Suprapubic skin (tissue), 4 donors: ENCODE measurements around the gene TBC1D32. TPM values are rescaled to one million over a fixed set of nuclear protein-coding genes. Genes with fewer than 3 reads are reported as not detected.

Source experiments
- DNase-seq, 2 donors: peaks; one replicate each; pipeline ENCODE4 v3.0.0-alpha.2; 2019; ENCODE audit warnings: low spot score in 2 of 2
- H3K27ac ChIP-seq: fragments of 200-600 bp; sonication (generic); one replicate; pipeline ENCODE4 v1.5.1; 2019
- H3K27me3 ChIP-seq: fragments of 200-600 bp; sonication (generic); one replicate; pipeline ENCODE4 v1.5.1; 2019
- H3K36me3 ChIP-seq: fragments of 200-600 bp; sonication (generic); one replicate; pipeline ENCODE4 v1.5.1; 2019
- H3K4me1 ChIP-seq: fragments of 200-600 bp; sonication (generic); one replicate; pipeline ENCODE4 v1.5.1; 2019
- H3K4me3 ChIP-seq: fragments of 200-600 bp; sonication (generic); one replicate; pipeline ENCODE4 v1.5.1; 2019; ENCODE audit warnings: mild to moderate bottlenecking
- H3K9me3 ChIP-seq: fragments of 200-600 bp; sonication (generic); one replicate; pipeline ENCODE4 v1.5.1; 2019
- EP300 ChIP-seq: sonication (generic); formaldehyde crosslinking; IDR thresholded peaks from one replicate; pipeline ENCODE4 v1.6.1; 2017; ENCODE audit warnings: antibody characterized with exemption
- POLR2A ChIP-seq, 2 donors: fragments of 450-650 bp; IDR thresholded peaks; one replicate each; pipeline ENCODE4 v1.6.1; 2017; ENCODE audit warnings: antibody characterized with exemption in 2 of 2, mild to moderate bottlenecking in 2 of 2, moderate library complexity in 2 of 2
- POLR2AphosphoS5 ChIP-seq, 3 donors: sonication (generic); formaldehyde crosslinking; IDR thresholded peaks; one replicate each; pipeline ENCODE4 v1.6.1; 2017; ENCODE audit warnings: antibody characterized with exemption in 3 of 3
- WGBS: methylation state at CpG from one replicate; pipeline ENCODE4 v1.1.5; 2018; 5-methylcytosine and 5-hydroxymethylcytosine counted together
- total RNA-seq, 4 donors: library from RNA; depleted of rRNA; stranded (reverse); fragments of >200 nt; gene quantifications; one replicate each; pipeline ENCODE4 v1.1.0, GENCODE V29; 2016
- TF ChIP-seq, protein P1 (sequence below), 2 donors: fragments of 200-600 bp in 1 of 2; fragments of 450-650 bp in 1 of 2; sonication (generic) in 1 of 2; IDR thresholded peaks; one replicate each; pipeline ENCODE4 v1.5.1; 2016 to 2019; ENCODE audit warnings: antibody characterized with exemption in 2 of 2, mild to moderate bottlenecking in 1 of 2, moderate library complexity in 1 of 2

The TBC1D32 gene
- total RNA-seq, 4 donors from 2014 or later = 9.1 to 30.6 (median 14.1) TPM

DNA sequence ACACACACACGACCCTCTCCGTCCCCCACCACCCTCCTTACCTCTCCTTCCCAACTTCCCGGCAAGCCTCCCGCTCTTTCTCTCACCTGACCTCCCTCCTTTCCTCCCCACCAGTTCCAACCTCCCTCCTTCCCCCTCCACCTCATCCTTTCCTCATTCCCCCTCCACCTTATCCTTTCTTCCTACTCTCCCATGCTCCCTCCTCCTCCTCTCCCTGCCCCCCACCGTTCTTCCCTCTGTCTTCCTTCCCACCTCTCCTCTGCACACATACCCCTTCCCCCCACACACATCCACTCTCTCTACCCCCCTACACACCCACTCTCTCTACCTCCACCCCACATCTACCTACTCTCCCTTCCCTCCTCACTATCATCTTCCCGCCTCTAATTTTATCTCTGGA lies 144.2 kb downstream of the TBC1D32 start:
- Histone ChIP-seq H3K27ac (no peak overlapping the region), H3K9me3 (no peaks in the 10 kb centered on the region), H3K4me3 (no peak overlapping the region), H3K4me1 (no peaks in the 10 kb centered on the region), H3K27me3 (no peaks in the 10 kb centered on the region), H3K36me3 (no peaks in the 10 kb centered on the region)
- no peak for DNase-seq
- 77% methylated on average over 6 of the region's 6 CpGs for WGBS
- TF ChIP-seq, protein P1, sequence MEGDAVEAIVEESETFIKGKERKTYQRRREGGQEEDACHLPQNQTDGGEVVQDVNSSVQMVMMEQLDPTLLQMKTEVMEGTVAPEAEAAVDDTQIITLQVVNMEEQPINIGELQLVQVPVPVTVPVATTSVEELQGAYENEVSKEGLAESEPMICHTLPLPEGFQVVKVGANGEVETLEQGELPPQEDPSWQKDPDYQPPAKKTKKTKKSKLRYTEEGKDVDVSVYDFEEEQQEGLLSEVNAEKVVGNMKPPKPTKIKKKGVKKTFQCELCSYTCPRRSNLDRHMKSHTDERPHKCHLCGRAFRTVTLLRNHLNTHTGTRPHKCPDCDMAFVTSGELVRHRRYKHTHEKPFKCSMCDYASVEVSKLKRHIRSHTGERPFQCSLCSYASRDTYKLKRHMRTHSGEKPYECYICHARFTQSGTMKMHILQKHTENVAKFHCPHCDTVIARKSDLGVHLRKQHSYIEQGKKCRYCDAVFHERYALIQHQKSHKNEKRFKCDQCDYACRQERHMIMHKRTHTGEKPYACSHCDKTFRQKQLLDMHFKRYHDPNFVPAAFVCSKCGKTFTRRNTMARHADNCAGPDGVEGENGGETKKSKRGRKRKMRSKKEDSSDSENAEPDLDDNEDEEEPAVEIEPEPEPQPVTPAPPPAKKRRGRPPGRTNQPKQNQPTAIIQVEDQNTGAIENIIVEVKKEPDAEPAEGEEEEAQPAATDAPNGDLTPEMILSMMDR (IDR thresholded peaks at IDR 0.05) = no peak
- no peak for TF ChIP-seq POLR2AphosphoS5 (IDR thresholded peaks at IDR 0.05)
- no peak for TF ChIP-seq EP300
- no peak for TF ChIP-seq POLR2A (IDR thresholded peaks at IDR 0.05)

DNA sequence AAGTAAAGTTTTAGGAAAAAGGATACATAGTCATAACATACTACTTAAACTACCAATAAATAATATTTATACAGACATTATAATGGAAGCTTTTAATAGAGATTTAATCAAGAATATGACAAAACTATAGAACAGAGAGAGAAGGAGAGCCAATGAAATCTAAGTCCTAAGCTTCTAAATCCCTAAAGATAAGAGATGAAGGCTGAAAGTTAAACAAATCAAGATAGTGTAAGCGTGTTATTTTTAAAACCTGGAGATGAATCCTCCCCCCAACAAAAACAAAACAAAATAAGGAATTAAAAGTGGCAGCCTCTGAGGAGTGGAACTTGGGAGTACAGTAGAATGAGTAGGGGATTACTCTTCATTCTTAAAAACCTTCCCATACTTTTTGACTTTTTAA lies 145.9 kb downstream of the TBC1D32 start:
- TF ChIP-seq, protein P1 (IDR thresholded peaks at IDR 0.05) = no peak
- TF ChIP-seq POLR2AphosphoS5 (IDR thresholded peaks at IDR 0.05) (no peak), EP300 (no peak)
- Histone ChIP-seq H3K4me1 (no peaks in the 10 kb centered on the region), H3K36me3 (no peaks in the 10 kb centered on the region), H3K9me3 (no peaks in the 10 kb centered on the region), H3K27me3 (no peaks in the 10 kb centered on the region), H3K4me3 (no peak overlapping the region), H3K27ac (no peak overlapping the region)
- WGBS = 63% methylated on average over 1 of the region's 1 CpG
- DNase-seq = no peak

DNA sequence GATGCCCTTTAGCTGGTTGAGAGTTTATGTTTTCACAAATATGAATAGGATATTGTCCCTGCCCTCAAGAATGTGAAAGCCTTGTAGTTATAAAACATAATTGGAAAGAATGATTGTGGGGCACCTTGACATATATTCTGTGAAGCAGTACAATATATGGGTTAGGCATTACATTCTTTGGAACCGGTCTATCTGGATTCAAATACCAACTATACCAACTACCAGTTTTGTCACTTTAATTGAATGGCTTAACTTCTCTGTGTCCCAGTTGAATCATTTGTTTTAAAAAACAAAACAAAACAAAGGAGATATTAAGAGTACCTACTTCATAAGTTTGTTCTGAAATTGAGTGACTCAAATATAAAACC lies 146.5 kb downstream of the TBC1D32 start:
- TF ChIP-seq POLR2A (IDR thresholded peaks at IDR 0.05) (no peak), EP300 (no peak), POLR2AphosphoS5 (IDR thresholded peaks at IDR 0.05) (no peak)
- TF ChIP-seq, protein P1 (IDR thresholded peaks at IDR 0.05) = no peak
- Histone ChIP-seq H3K27ac (no peak overlapping the region), H3K27me3 (no peaks in the 10 kb centered on the region), H3K9me3 (no peaks in the 10 kb centered on the region), H3K4me3 (no peak overlapping the region), H3K36me3 (no peaks in the 10 kb centered on the region), H3K4me1 (no peaks in the 10 kb centered on the region)
- 62% methylated on average over 1 of the region's 1 CpG for WGBS
- DNase-seq = no peak

DNA sequence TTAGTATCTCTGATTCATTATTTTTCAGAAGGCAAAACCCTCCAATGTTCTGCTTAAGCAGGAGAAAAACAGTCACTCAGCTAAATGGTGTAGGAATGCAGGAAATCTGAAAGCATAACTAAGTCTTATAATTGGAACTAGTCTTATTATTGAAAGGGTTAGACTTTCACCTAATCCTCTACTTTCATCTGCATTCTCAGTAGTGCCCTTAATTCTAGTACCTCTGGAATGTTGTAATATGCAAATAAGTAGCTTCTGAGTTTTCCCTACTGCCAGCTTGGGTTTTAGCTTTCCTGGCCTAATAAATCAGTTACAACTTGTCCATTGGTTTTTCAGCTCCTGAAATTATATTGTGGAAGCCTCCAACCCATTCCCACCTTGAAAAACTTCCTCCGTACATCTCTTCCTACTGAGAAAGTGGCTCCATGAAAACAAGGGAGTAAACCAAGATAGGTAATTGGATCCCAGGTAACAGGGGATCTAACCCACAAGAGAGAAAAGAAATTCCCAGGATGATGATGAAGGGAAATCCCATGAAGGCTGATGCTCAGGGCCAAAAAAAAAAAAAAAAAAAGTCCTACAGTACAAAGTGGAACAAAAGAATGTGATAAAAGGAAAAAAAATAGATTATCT lies 147.0 kb downstream of the TBC1D32 start:
- Histone ChIP-seq H3K27ac (no peak overlapping the region), H3K9me3 (no peaks in the 10 kb centered on the region), H3K4me1 (no peaks in the 10 kb centered on the region), H3K4me3 (no peak overlapping the region), H3K27me3 (no peaks in the 10 kb centered on the region), H3K36me3 (no peaks in the 10 kb centered on the region)
- TF ChIP-seq EP300 (no peak), POLR2A (IDR thresholded peaks at IDR 0.05) (no peak), POLR2AphosphoS5 (IDR thresholded peaks at IDR 0.05) (no peak)
- TF ChIP-seq, protein P1 (IDR thresholded peaks at IDR 0.05) = no peak
- 81% methylated on average over 1 of the region's 1 CpG for WGBS
- no peak for DNase-seq

DNA sequence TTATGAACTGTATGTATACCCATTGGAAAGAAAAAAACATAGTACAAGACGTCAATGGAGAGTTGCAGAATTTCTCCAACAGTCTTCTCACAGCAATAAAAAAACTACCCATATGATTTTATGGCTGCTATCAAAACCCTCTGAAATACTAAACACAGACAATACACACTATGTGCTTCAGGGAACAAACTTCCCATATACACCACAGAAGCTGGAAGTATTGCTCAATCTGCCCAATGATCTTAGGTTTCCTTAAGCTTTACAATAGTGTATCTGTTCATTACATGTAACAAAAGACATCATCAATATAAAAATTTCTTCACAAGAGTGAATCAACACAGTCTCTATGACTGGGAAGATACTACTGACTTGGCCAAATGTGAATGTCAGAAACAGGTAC lies 150.5 kb downstream of the TBC1D32 start:
- 100% methylated on average over 1 of the region's 1 CpG for WGBS
- TF ChIP-seq POLR2A (IDR thresholded peaks at IDR 0.05) (no peak), EP300 (no peak), POLR2AphosphoS5 (IDR thresholded peaks at IDR 0.05) (no peak)
- TF ChIP-seq, protein P1 (IDR thresholded peaks at IDR 0.05) = no peak

More for the DNA sequence above, 150.5 kb downstream of the TBC1D32 start:
- Histone ChIP-seq H3K36me3 (peaks cover 7% of the 10 kb centered on the region), H3K9me3 (no peaks in the 10 kb centered on the region), H3K27ac (no peak overlapping the region), H3K27me3 (no peaks in the 10 kb centered on the region), H3K4me3 (no peak overlapping the region), H3K4me1 (no peaks in the 10 kb centered on the region)
- no peak for DNase-seq
